Inflammatory macrophage treated with lipopolysaccharide for 1 hour (primary cell): ENCODE data around the gene TSPAN9.

Experiments
- DNase-seq, 2 donors: peaks; one replicate each; pipeline ENCODE4 v3.0.0-alpha.2; 2020 to 2022

TSPAN9 gene

DNA sequence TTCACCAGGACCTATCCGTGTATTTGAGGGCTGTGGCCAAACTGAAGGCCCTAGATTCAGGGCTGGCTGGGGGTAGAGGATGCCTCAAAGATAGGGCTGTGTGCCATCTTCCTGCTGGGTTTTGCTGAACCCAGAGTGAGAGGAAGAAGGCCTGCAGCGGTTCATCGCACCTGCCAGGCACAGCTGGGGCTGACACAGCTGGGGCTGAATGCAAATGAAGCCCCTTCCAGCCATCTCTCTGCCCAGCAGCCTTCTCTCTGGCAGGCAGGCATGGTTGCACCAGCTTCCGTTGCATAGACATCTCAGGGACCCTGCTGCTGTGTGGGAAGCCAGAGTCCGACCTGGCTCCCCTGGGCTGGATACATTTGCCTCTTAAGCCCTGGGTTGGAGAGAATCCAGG lies 152.4 kb downstream of the TSPAN9 start:
- DNase-seq: no peak

DNA sequence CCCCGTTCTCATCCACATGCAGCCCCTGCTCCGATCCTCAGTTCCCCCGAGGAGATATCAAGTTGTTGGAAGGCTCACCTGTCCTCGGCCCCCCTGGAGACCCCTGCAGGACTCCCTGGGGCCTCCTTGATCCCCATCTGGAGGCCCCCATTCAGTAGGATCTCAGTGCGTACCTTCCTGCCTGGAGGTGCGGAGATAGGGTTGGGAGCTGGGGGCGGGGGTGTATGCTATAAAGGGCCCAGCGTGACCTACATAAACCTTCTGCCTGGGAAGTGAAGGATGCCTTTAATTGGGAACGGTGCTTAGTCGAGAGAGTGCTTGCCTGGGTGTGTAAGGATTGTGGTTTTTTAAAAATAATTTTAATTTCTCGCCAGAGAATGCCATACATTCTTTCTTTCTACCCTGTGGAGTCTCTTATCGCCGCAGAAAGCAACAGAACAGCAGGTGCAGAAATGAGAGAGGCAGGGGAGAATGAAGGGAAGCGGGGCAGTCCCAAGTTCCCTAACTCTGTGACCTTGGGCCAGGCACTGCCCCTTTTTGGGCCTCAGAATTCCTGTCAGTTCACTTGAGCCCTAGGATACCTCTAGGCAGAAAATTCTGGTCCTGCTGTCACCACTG lies 153.7 kb downstream of the TSPAN9 start:
- DNase-seq: no peak

DNA sequence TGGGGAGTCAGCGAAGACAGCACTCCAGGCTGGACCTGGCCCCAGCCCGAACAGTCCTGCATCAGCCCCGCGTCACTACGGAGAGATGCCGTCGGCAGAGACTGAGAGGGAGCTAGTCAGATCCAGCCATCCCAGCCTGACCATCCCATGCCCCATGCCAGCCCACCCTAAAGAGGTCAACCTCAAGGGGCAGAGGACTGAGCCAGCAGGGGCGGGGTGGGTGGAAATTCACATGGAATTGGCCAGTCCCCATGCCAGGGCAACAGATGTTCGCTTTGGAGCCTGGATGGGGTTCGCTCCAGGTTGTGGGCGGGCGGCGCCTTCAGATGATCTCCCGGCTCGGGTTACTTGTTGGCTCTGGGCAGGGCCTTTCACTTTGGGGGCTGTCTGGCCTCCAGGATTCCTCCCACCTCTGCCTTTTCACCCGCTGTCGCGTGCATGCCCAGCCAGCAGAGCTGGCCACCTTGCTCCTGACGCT lies 154.3 kb downstream of the TSPAN9 start:
- DNase-seq: no peak

DNA sequence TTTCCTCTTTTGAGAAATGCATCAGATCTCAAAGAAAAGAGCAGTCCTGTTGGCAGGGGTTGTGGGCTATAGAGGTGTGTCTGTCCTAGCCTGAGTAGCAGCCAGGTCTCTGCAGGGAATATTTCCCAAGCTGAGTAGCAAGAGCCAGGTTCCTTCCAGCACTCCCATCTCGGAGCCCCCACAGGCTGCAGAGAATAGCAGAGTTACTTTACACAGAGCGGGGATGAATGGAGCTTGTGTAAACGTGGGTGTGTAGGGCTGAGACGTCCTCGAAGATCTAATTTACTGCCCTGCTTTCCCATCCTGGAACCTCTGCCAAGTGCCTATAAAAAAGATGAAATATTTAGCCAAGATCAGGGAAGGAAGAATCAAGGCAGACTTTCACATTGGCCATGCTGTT lies 156.6 kb downstream of the TSPAN9 start:
- DNase-seq: no peak

DNA sequence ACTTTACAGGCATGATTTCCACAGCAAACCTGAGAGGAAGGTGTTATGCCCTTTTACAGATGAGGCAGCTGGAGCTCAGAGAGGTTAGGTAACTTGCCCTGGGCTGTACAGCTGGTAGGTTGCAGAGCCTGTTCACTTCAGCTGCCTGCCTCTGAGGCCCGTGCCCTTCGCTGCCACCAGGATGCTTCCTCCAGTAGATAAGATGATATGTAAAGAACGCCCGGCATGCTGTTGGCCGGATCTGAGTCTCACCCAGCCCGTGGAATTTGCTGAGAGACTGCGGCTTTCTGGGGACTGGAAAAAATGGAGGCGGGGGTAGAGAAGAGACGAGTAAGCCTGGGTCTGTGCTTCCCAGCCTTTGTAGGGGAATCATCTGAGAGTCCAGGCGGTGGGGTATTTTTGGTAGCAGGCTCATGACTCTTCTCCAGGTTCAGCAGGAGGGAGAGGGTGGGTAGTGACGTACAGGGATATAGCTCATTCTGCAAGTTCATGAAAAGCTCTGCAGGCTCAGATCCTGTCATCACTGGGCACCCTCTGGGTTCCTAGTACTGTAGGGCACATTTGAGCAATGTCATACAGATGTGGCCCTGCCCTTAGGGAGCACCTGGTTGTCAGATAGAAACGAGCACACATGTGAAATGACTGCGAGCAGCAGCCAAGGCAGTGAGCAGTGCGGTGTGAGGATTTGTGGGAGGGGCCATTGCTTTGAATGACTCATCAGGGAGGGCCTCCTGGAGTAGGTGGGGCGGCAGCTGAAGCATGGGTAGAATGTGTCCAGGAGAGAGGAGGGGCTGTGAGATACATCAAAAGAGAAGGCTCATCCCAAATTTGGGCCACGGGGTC lies 159.4 kb downstream of the TSPAN9 start:
- DNase-seq: no peak

DNA sequence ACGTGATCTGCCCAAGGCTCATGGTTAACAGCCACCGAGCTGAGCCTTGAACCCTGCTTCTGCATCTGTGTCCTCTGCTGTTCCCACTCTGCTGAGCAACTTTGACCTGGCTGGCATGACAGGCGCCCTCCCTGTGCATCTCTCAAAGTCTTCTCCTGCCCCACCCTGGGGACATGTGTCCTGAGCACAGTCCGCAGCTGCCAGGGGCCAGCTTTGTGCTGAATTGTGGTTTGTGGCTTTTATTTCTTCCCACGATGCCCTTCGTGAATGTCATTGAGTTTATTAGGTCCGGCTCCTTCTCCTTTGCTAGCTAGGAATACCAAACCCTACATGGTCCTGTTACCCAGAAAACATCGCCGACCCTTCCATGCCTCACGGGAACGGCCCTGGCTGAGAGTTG lies 161.0 kb downstream of the TSPAN9 start:
- no peak for DNase-seq

DNA sequence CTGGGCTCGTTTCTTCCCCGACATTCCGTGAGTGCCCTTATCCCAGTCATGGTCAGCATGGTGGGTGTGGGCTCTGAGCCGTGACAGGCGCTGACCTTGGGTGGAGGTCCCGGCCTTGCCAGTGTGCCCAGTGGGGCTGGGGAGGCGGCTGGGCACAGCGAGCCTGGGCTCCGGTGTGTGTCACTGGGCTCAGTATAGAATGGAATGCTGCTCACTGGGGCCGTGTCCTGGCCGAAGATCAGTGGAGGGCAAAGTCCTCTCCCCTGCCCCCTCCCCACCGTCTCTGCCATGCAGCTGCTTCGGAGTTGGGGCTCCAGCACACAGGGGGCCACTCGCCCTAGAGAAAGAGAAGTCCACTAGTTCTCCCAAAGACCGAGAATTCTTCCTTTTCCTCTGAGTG lies 164.4 kb downstream of the TSPAN9 start:
- no peak for DNase-seq

DNA sequence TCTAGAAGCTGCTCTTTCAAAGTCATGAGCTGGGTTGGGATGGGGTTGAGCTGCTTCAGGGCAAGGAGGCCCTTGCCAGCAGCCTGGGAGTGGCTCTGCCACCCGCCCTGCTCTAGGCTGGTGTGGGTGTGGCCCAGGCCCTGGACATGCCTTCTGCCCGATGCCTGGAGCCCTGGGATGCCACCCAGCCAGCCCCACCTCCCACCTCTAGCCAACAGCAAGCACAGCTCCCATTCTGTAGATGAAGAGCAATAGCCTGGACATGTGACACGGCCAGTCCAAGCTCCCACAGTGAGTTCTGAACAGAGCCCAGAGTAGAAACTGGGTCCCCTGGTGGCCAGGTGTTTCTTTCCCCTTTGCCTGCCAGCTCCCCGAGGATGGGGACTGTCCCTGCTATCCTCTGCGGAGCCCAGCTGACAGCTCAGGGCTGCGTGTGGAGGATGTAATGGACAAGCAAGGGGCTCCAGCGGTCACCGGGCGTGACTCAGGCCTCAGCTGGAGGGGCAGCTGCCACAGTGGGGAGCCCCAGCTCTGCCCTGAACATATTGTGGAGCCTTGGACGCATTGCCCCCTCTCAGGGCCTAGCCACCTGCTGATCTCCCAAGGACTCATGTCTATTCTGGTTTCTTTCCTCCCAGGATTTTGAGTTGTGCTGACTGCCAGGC lies 165.2 kb downstream of the TSPAN9 start:
- no peak for DNase-seq

DNA sequence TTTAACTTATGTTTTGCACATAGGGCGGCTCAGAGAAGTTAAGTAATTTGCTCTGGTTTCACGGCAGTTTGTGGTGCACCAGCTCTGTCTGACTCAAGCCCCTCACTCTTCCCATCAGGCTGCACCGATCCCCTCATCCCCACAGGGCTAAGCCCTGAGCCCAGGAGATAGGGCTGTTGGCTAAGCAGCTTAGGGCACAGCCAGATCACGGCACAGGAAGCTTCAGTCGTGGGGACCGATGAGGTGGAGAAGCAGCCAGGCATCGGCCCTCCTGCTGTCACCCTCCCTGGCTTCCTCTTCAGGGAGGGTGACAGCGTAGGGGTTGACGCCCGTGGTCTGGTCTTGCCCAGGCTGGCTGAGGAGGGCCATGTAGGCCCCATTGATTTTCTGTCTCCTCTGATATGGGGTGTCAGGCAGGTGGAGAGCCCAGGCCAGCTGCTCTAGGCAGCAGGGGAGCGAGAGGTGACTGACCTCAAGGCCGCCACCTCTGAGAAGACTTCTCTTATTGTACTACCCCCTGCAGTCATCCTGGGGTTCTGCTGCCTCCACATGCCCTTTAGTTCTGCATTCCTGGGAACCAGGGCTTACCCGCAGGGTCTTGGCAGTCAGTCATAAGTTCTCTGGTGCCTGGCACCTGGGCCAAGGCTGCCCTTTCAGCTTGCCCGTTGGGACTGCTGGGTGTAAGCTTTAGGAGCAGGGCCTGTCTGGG lies 166.4 kb downstream of the TSPAN9 start:
- no peak for DNase-seq

DNA sequence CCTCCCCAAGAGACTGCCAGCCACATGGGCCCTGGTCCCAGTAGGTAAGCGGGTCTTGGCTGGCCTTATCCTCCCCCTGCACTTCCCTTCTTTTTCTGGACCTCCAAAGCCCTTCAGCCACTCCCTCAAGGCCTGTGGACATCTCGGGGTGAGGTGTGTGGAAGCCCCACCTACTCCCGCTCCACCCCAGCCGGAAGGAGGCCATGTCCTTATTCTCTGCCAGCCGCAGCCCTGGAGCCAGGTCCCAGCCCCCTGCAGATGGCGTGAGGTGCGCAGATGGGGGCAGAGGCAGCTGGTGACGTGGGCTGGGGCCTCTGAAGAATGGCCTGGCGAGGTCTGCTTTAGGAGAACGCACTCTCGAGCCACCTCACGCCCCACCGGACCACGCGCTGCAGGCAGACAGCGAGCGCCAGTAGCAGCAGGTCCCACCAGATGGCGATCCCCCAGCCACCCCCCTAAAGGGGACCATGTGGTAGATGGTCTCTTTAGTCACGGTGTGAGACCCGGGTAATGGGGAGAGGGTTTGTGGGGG lies 167.1 kb downstream of the TSPAN9 start:
- no peak for DNase-seq

DNA sequence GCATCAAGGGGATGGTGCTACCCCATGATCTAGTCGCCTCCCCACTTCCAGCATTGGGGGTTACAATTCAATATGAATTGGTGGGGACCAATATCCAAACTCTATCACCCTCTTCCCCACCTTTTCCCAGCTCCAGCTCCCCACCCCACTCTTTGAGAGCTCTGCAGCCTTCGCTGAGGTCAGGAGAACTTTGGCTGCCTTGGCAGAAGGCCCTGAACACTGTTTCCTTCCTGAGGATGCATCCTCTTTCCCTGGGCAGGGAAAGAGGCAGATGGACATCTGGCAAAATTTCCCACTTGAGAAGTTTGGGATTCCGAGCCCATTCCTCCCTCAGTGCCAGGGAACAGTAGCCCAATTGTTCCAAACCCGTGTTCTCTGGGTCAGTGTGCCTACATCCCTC lies 169.1 kb downstream of the TSPAN9 start:
- DNase-seq: no peak

DNA sequence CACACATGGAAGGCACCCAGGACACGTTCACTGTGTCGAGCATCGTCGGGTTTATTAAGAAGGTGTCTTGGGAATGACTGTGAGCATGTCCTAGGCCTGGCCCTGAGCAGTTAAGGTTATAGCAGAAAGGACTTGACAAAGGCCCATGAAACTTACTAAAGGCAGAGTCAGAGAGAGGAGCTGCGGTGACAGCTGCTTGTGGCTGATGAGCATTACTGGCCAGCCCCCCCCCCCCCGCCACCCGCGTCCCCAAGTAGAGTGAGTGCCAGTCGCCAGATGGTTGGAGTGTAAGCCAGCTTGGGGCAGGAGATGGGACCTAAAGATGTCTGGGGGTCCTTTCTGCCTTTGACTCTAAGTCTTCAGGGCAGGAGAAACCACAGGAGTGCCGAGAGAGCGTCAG lies 169.9 kb downstream of the TSPAN9 start:
- DNase-seq: no peak

DNA sequence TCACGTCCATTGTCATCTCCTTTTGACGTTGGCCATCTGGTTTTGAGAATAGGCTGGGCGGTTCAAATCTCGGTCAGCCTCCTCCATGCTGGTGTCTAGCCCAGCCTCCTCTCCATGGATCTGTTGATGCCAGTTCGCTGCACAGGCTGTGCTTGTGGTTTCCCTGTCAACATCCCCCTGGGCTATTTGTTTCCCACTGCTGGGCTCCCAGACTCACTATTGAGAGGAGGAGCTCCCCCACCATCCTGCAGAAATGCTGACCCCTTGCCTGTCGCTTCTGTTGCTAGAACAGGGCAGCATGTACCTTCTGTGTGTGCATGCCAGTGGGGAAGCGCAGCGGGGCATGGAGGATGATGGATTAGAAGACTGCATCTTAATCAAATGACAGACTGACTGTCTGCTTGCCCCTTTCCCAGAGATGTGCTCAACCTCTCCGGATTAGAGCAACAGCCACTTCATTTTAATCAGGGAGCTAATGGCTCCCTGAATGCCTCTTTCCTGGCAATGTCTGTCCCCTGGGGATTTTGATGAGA lies 170.5 kb downstream of the TSPAN9 start:
- DNase-seq: no peak

DNA sequence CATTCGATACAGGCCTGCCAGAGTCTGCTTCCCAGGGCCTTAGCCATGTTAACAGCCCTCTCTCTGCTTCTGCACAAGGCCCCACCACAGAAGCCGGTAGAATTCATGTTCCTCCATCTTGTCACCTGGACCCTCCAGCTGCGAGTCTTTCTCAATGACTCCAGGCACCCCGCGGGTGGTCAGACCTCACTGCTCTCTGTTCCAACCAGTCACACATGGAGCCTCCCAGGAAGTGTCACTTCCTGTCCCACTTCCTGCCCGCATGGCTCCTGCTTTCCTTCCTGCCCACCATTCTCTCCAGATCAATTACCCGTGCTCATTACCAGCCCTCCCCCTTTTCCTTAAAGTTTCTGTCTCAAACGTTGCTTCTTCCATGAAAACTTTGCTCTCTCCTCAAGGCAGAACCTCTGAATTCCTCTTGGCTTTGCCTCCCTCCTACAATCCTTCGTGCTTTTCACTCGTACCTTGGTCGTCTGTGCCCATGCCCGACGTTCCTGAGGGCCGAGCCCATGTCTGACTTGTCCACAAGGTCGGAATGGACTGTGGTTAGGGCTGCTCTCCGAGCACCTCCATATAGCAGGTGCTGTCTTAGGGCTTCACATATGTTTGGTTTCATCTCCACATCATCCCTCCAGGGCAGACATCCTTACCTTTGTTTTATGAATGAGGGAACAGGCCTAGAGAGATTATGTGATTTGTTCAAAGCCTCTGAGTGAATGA lies 172.1 kb downstream of the TSPAN9 start:
- DNase-seq: no peak

DNA sequence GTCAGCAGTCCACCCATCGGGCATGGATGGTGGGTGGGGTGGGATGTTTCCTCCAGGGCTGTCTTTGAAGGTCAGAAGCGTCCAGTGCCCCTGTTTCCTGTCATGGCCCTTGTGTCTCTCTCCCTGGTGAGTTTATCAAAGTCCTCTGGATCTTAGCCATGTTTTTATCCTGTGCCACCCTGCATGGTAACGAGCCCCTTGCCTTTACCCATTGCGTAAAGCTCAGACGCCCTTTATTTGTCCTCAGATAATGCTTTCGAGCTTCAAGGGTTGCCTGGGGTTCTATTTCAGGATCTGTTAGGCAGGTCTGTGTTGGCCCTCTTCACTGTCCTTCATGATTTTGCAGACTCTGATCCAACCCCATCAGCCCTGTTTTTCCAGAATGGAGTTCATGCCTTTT lies 172.9 kb downstream of the TSPAN9 start:
- DNase-seq: no peak

DNA sequence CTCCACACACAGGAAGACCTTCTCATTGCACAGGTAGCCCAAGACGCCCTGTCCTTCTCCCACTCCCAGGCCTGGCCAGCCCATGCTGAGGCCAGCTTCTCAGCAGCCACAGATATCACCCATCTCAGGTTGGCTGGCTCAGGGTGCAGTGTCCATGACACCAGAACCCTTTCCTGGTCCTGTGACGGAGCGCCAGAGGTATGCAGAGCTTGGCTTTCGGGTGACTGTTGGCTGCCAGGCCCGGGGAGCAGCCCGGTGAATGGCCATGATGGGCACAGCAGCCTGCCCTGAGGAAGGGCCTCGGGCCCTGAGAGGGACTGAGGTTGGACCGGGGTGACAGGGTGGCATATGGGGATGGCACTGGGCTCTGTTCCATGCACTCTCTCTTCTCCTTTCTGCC lies 173.4 kb downstream of the TSPAN9 start:
- DNase-seq: no peak

DNA sequence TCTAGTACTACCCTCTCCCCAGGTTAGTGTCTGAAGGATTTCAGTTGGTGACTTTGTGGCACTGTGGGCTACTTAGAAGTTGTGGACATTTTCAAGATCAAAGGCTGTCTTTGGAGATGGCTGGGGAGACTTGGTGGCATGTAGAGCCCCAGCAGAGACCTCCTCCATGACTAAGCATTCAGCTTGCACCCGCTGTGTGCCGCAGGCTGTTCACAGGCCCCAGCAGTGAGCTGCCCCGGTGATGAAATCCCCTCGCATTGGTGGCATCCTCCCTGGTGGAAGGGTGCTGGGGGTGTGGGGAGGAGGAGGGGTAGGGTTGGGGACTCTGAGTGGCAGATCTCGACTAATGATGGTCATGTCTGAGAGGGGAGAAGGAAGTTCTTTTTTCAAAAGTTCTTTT lies 173.9 kb downstream of the TSPAN9 start:
- no peak for DNase-seq

DNA sequence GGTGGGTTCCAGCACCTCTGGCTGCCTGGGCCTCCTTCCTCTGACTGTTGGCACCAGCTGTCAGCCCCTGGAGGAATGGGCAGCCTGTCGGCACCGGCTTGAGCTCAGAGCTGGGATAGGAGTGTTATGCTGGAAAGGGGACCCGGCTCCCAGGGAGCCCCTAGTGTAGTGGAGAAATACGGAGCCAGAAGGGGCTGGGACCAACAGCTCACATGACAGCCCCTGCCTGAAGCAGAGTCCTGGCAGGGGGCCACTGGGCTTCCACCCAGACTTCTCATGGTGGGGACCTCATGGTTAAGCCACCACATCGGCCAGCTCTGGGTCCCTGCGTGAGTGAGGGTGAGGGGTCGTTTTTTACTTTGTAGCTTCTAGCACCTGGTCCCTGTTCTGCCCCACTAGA lies 174.5 kb downstream of the TSPAN9 start:
- no peak for DNase-seq

DNA sequence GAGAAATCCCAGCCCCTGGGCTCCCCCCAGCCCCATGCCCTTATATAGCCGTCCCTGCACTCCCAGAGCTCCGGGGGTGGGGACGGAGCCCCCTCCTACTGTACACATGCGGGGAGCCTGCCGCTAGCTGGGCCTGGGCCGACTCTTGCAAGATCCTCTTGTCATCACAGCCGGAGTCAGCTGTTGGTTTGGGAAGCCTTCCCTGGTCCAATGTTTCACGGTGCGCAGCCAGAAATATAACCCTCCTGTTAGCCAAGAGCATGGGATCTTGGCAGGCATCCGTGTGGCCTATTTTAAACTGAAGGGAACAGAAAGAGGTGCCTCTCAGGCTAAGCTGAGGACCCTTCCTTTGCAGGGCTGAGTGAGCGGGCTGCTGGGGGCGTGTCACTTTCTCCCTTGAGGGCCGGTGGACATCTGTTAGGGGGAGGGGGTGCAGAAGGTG lies 175.3 kb downstream of the TSPAN9 start:
- no peak for DNase-seq

DNA sequence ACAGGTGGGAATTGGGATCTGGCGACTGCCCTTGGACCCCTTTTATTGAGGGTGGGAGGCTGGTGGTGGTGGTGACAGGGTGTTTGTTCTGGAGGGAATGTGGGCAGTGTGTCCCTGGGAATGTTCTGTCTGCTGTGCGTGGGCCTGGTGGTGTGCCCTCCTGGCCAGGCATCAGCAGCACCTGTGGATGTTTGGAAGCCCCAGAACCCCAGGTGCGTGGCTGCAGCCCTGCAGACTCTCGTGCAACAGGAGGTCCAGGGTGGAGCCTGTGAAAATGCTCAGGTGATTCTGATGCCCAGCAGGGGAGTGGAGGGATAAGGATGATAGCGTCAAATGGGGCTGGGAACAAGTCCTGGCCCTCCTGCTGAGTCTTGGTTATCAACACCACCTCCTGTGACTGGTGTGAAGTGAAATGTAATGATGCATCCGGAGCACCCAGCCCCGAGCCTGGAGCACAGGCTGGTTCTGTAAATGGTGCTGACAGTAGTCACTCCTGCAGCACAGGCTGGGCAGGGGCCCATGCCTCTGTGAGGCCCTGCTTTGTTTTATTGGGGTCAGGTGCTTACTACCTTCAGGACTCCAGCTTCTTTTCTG lies 176.6 kb downstream of the TSPAN9 start:
- DNase-seq: no peak

DNA sequence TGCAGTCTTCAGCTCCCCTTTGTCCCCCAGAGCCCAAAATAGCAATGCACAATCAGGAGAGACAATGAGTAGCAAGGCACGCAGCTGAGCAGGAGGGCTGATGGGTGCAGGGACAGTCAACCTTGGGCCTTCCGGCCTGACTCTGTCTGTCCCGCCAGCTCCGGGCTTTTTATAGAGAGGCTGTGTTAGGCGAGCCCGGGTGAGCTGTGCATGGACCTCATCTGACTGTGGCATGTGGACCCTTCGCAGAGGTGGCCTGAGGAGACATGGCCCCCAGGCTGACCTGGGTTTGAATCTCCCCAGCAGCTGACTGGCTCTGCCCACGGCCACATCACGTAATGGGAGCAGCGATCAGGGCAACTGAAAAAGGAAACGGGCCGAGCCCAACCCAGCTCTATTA lies 177.9 kb downstream of the TSPAN9 start:
- no peak for DNase-seq
